Cardiac muscle cell (in vitro differentiated cells and primary cell): ENCODE data around the gene FAM234A. TPM values are rescaled to one million over a fixed set of nuclear protein-coding genes. Genes with fewer than 3 reads are reported as not detected.

Source experiments
- DNase-seq, 2 donors: peaks; one replicate each; pipeline versions ENCODE4 v3.0.0 to v3.0.0-alpha.2; 2010 to 2017; ENCODE audit warnings: low read depth in 1 of 2, low spot score in 1 of 2
- H3K27ac ChIP-seq: fragments of 200-600 bp; sonication (generic); 2 replicates; pipeline ENCODE4 v1.5.1; 2016
- H3K27me3 ChIP-seq: fragments of 200-600 bp; sonication (generic); 2 replicates; pipeline ENCODE4 v1.6.0; 2016; ENCODE audit warnings: control low read depth
- H3K36me3 ChIP-seq: fragments of 200-600 bp; sonication (generic); 2 replicates; pipeline ENCODE4 v1.5.1; 2016; ENCODE audit warnings: control low read depth
- H3K4me1 ChIP-seq: fragments of 200-600 bp; sonication (generic); 2 replicates; pipeline ENCODE4 v1.8.1; 2017; ENCODE audit warnings: low read depth, mild to moderate bottlenecking, mixed run types
- H3K4me3 ChIP-seq: fragments of 200-600 bp; sonication (generic); 2 replicates; pipeline ENCODE4 v1.5.1; 2016; ENCODE audit warnings: mild to moderate bottlenecking
- H3K9me3 ChIP-seq: fragments of 200-600 bp; sonication (generic); 2 replicates; pipeline ENCODE4 v1.5.1; 2017; ENCODE audit warnings: low read depth, mild to moderate bottlenecking, control low read depth
- CTCF ChIP-seq: IDR thresholded peaks from 2 replicates; pipeline ENCODE4 v1.5.1; 2012; ENCODE audit warnings: low read depth, mild to moderate bottlenecking, low read length
- polyA plus RNA-seq: library from polyadenylated mRNA; unstranded; fragments of >200 nt; fragmentation: Nextera tagmentation; extraction: Ambion mirVana; gene quantifications from 2 replicates; pipeline ENCODE4 v1.2.1, GENCODE V29; 2016
- total RNA-seq: library from RNA; depleted of rRNA; stranded (reverse); fragments of >200 nt; gene quantifications from 2 replicates; pipeline ENCODE4 v1.2.3, GENCODE V29; 2016

FAM234A gene
- total and polyA plus RNA-seq, 2 experiments from 2014 or later: 136 to 160 TPM

GRCh38 chr16:239948-240277, 5.3 kb downstream of the FAM234A start:
- no peak for TF ChIP-seq CTCF
- Histone ChIP-seq H3K27me3 (no peaks in the 10 kb centered on the region), H3K4me1 (peaks cover 11% of the 10 kb centered on the region), H3K9me3 (no peaks in the 10 kb centered on the region), H3K27ac (peak overlapping the region; percentile 83), H3K36me3 (no peaks in the 10 kb centered on the region), H3K4me3 (no peak overlapping the region)
- peak in 1 of 2 donors; percentile 30 for DNase-seq

GRCh38 chr16:240559-240958, 5.9 kb downstream of the FAM234A start:
- no peaks in the 10 kb centered on the region for H3K27me3 ChIP-seq
- TF ChIP-seq CTCF: no peak
- no peaks in the 10 kb centered on the region for H3K9me3 ChIP-seq
- H3K4me1 ChIP-seq: peaks cover 11% of the 10 kb centered on the region
- DNase-seq: no peak
- peak overlapping the region; percentile 83 for H3K27ac ChIP-seq
- H3K4me3 ChIP-seq: no peak overlapping the region
- H3K36me3 ChIP-seq: no peaks in the 10 kb centered on the region

GRCh38 chr16:242281-242680, 7.7 kb downstream of the FAM234A start:
- H3K36me3 ChIP-seq: no peaks in the 10 kb centered on the region
- H3K9me3 ChIP-seq: no peaks in the 10 kb centered on the region
- no peak overlapping the region for H3K27ac ChIP-seq
- H3K4me3 ChIP-seq: no peak overlapping the region
- no peak for DNase-seq
- H3K27me3 ChIP-seq: no peaks in the 10 kb centered on the region
- TF ChIP-seq CTCF: no peak
- H3K4me1 ChIP-seq: peaks cover 11% of the 10 kb centered on the region

GRCh38 chr16:243348-243747, 8.7 kb downstream of the FAM234A start:
- DNase-seq: no peak
- peak overlapping the region; percentile 4 for H3K27ac ChIP-seq
- no peaks in the 10 kb centered on the region for H3K27me3 ChIP-seq
- no peak for TF ChIP-seq CTCF
- H3K4me3 ChIP-seq: no peak overlapping the region
- no peaks in the 10 kb centered on the region for H3K36me3 ChIP-seq
- H3K9me3 ChIP-seq: no peaks in the 10 kb centered on the region
- peaks cover 11% of the 10 kb centered on the region for H3K4me1 ChIP-seq

- no peaks in the 10 kb centered on the region for H3K36me3 ChIP-seq
- no peak for TF ChIP-seq CTCF
- no peaks in the 10 kb centered on the region for H3K9me3 ChIP-seq
- no peak overlapping the region for H3K4me3 ChIP-seq
- peaks cover 5% of the 10 kb centered on the region for H3K4me1 ChIP-seq
- H3K27ac ChIP-seq: no peak overlapping the region
- no peaks in the 10 kb centered on the region for H3K27me3 ChIP-seq
- DNase-seq: no peak
These were observed 10.5 kb downstream of the FAM234A start for GRCh38 chr16:245105-245504.

- no peak for TF ChIP-seq CTCF
- Histone ChIP-seq H3K36me3 (peaks cover 6% of the 10 kb centered on the region), H3K27me3 (no peaks in the 10 kb centered on the region), H3K4me1 (no peaks in the 10 kb centered on the region), H3K4me3 (no peak overlapping the region), H3K9me3 (no peaks in the 10 kb centered on the region), H3K27ac (no peak overlapping the region)
- DNase-seq: no peak
These were observed 12.4 kb downstream of the FAM234A start for GRCh38 chr16:247027-247426.
